ENCODE results near the gene PAPOLA. TPM values are rescaled to one million over a fixed set of nuclear protein-coding genes. Genes with fewer than 3 reads are reported as not detected.

Gene PAPOLA
- total RNA-seq, 4 donors from 2014 or later = 105 to 155 (median 116) TPM

DNA sequence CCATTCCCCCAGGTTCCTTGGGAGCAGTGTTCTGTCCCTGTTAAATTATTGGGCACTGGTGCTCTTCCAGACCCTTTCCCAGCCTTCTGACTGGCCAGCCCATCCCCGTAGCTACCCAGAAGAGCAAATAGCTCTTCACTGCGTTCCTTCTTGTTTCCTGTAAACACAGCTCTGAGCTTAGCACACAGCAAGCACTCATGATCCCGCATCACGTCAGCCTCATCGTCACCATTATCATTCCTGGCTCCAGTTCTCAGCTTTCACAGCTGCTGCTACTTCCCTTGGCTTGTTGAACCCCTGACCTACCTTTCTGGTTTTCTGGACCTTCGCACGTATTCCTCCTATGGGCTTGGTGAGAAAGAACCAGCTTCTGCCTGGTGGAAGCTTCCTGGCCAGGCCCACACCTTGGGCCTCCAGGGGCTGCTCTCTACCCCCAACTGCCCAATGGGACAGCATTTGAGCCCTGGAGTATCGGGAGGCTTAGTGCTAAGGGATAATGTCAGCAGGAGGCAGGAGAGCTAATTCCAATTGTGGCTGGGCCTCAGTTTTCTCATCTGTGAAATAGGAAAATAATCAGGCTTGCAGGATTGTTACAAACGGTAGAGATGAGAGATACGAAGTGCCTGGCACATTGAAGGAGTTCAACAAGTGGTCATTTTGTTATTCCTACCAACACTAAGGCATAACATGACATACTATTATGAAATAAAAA, 22.6 kb upstream of the PAPOLA start:
- H3K36me3 ChIP-seq = no peaks in the 10 kb centered on the region
- intact Hi-C loops (cut with DNase I) = no loop called here
- H3K4me3 ChIP-seq = no peak overlapping the region
- no peaks in the 10 kb centered on the region for H3K9me3 ChIP-seq
- H3K4me1 ChIP-seq = no peaks in the 10 kb centered on the region
- H3K27me3 ChIP-seq = no peaks in the 10 kb centered on the region
- DNase-seq (ENCODE audit: extremely low spot score) = no peak
- 81% methylated on average over 10 of the region's 10 CpGs for WGBS
- TF ChIP-seq EP300 (IDR thresholded peaks at IDR 0.05) (no peak), POLR2AphosphoS5 (IDR thresholded peaks at IDR 0.05) (no peak), POLR2A (IDR thresholded peaks at IDR 0.05; ENCODE audit: low read depth) (no peak)
- TF ChIP-seq, protein P1, sequence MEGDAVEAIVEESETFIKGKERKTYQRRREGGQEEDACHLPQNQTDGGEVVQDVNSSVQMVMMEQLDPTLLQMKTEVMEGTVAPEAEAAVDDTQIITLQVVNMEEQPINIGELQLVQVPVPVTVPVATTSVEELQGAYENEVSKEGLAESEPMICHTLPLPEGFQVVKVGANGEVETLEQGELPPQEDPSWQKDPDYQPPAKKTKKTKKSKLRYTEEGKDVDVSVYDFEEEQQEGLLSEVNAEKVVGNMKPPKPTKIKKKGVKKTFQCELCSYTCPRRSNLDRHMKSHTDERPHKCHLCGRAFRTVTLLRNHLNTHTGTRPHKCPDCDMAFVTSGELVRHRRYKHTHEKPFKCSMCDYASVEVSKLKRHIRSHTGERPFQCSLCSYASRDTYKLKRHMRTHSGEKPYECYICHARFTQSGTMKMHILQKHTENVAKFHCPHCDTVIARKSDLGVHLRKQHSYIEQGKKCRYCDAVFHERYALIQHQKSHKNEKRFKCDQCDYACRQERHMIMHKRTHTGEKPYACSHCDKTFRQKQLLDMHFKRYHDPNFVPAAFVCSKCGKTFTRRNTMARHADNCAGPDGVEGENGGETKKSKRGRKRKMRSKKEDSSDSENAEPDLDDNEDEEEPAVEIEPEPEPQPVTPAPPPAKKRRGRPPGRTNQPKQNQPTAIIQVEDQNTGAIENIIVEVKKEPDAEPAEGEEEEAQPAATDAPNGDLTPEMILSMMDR (IDR thresholded peaks at IDR 0.05) = no peak
- no peak overlapping the region for H3K27ac ChIP-seq (replicated peaks in 1 of 4)

DNA sequence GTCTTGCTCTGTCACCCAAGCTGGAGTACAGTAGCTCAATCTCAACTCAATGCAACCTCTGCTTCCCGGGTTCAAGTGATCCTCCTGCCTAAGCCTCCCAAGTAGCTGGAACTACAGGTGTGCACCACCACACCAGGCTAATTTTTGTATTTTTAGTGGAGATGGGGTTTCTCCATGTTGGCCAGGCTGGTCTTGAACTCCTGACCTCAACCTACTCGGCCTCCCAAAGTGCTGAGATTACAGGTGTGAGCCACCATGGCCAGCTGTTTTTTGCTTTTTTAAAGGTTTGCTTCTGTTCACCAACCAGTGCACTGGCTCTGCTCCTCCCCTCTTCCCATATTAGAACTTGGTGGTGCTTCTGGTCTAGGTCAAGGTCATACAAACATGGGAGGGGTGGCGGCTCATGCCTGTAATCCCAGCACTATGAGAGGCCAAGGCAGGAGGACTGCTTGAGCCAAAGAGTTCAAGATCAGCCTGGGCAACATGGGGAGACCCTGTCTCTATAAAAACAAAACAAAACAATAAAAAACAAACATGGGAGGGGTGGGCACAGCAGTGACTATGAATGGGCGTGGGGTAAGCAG, 20.4 kb upstream of the PAPOLA start:
- intact Hi-C loops (cut with DNase I) = no loop called here
- Histone ChIP-seq H3K4me1 (no peaks in the 10 kb centered on the region), H3K9me3 (no peaks in the 10 kb centered on the region), H3K27me3 (no peaks in the 10 kb centered on the region), H3K27ac (replicated peaks in 1 of 4) (no peak overlapping the region), H3K4me3 (no peak overlapping the region), H3K36me3 (no peaks in the 10 kb centered on the region)
- 71% methylated on average over 4 of the region's 4 CpGs for WGBS
- no peak for DNase-seq (ENCODE audit: extremely low spot score)
- TF ChIP-seq POLR2A (IDR thresholded peaks at IDR 0.05; ENCODE audit: low read depth) = no peak
- TF ChIP-seq EP300 (IDR thresholded peaks at IDR 0.05) = no peak
- TF ChIP-seq POLR2AphosphoS5 (IDR thresholded peaks at IDR 0.05) = no peak
- TF ChIP-seq, protein P1 (IDR thresholded peaks at IDR 0.05) = no peak

DNA sequence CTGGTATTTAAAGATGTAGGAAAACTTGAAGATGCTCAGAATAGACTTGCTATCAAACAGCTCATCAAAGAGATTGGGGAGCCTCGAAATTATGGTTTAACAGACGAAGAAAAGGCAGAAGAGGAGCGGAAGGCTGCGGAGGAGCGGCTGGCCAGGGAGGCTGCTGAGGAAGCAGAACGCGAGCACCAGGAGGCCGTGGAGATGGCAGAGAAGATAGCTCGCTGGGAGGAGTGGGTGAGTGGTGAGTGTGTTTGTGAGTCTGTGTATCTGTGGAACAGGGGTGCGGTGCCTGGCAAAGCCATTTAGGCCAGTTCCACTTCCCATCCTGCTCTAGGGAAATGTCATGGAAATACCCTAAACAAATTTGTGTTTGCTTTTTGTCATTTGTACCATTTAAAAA, 19.2 kb upstream of the PAPOLA start:
- Histone ChIP-seq H3K9me3 (no peaks in the 10 kb centered on the region), H3K27me3 (no peaks in the 10 kb centered on the region), H3K4me1 (no peaks in the 10 kb centered on the region), H3K27ac (replicated peaks in 1 of 4) (no peak overlapping the region), H3K36me3 (no peaks in the 10 kb centered on the region), H3K4me3 (no peak overlapping the region)
- intact Hi-C loops (cut with DNase I) = no loop called here
- DNase-seq (ENCODE audit: extremely low spot score) = no peak
- TF ChIP-seq, protein P1 (IDR thresholded peaks at IDR 0.05) = no peak
- TF ChIP-seq POLR2AphosphoS5 (IDR thresholded peaks at IDR 0.05) = no peak
- no peak for TF ChIP-seq POLR2A (IDR thresholded peaks at IDR 0.05; ENCODE audit: low read depth)
- TF ChIP-seq EP300 (IDR thresholded peaks at IDR 0.05) = no peak
- 81% methylated on average over 10 of the region's 10 CpGs for WGBS

DNA sequence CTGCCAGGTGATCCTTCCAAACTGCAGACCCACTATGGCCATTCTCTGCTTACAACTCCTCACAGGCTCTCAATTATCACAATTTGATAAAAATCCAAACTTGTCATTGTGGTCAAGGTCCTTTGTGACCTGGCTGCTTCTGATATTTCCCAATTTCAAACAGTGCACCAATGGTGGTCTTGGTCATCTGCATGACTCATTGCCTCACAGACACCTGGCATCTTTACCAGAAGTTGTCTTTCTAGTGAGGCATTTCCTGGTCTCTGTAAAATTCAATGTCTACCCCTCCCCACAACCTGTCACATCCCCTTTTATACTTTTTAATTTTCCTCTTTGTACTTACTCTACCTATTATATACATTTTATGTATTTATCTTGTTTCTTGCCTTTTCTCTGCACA, 17.8 kb upstream of the PAPOLA start:
- Histone ChIP-seq H3K4me1 (no peaks in the 10 kb centered on the region), H3K4me3 (no peak overlapping the region), H3K36me3 (no peaks in the 10 kb centered on the region), H3K9me3 (no peaks in the 10 kb centered on the region), H3K27me3 (no peaks in the 10 kb centered on the region), H3K27ac (replicated peaks in 1 of 4) (no peak overlapping the region)
- intact Hi-C loops (cut with DNase I) = no loop called here
- no peak for TF ChIP-seq EP300 (IDR thresholded peaks at IDR 0.05)
- no peak for DNase-seq (ENCODE audit: extremely low spot score)

DNA sequence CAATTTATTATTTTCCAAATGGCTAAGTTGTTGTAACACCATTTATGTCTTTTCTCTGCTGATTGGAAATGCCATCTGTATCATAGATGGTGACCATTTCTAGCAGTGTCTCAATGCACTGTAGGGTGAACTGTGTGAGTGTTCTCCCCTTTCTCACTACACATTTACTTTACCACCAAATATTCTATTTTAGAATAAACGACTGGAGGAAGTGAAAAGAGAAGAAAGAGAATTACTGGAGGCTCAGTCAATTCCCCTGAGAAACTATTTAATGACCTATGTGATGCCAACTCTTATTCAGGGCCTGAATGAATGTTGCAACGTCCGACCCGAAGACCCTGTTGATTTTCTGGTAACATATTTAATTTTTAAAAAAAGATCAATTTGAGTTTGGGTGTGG, 15.5 kb upstream of the PAPOLA start:
- 75% methylated on average over 4 of the region's 4 CpGs for WGBS
- no peak for TF ChIP-seq POLR2AphosphoS5 (IDR thresholded peaks at IDR 0.05)
- TF ChIP-seq, protein P1 (IDR thresholded peaks at IDR 0.05) = no peak
- TF ChIP-seq EP300 (IDR thresholded peaks at IDR 0.05) = no peak
- no peak for TF ChIP-seq POLR2A (IDR thresholded peaks at IDR 0.05; ENCODE audit: low read depth)
- no peak for DNase-seq (ENCODE audit: extremely low spot score)

More for the DNA sequence above, 15.5 kb upstream of the PAPOLA start:
- no peak overlapping the region for H3K27ac ChIP-seq (replicated peaks in 1 of 4)
- intact Hi-C loops (cut with DNase I) = no loop called here
- no peaks in the 10 kb centered on the region for H3K9me3 ChIP-seq
- H3K4me3 ChIP-seq = no peak overlapping the region
- no peaks in the 10 kb centered on the region for H3K36me3 ChIP-seq
- H3K4me1 ChIP-seq = no peaks in the 10 kb centered on the region
- H3K27me3 ChIP-seq = no peaks in the 10 kb centered on the region

Measured in esophagus muscularis mucosa (tissue), 4 donors.